HG03457 (cell line): ENCODE measurements around the gene ZPBP2.

Experiments used
- ATAC-seq: cut with Tn5 transposase; IDR thresholded peaks from one replicate; pipeline ENCODE4 v1.9.1; 2021; ENCODE audit warnings: moderate number of reproducible peaks; ENCODE audit not compliant: unreplicated experiment

ZPBP2 gene

DNA sequence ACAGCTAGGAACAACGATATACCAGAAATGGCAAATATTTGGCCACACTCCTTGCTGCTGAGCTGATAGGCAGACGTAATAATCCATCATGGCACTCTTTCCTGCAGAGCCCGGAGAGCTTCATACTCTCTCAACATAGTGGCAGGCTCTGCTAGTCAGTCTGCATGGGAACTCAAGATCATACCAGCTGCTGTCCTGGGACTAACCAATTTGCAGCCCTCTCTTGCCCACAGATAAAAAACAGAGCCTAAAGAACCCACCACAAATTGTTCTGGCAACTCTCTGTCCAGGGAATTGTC is 36.9 kb downstream of the ZPBP2 start:
- ATAC-seq: no peak

DNA sequence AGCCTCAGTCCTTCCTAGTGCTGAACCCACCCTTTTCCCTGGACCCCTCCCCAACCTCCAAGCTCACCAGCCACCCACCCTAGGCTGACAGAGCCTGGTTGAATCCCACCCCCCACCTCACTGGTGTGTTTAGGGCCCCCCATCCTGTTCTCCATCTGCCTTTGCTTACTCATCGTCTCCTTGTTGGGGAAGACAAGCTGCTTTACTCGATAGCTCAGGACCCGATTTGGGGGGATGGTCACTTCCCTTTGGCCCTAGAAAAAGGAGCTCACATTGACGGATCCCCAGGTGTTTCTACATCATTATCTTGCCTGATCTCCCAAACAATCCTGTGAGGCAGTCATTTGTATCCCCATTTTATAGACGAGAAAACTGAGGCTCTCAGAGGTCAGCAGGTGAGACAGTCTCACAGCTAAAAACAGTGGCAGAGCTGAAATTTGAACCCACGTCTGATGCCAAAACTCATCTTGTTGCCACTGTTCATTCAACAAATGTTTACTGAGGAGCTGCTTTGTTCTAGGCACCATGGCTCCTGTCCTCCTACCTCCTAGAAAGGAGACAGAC is 40.9 kb downstream of the ZPBP2 start:
- no peak for ATAC-seq

DNA sequence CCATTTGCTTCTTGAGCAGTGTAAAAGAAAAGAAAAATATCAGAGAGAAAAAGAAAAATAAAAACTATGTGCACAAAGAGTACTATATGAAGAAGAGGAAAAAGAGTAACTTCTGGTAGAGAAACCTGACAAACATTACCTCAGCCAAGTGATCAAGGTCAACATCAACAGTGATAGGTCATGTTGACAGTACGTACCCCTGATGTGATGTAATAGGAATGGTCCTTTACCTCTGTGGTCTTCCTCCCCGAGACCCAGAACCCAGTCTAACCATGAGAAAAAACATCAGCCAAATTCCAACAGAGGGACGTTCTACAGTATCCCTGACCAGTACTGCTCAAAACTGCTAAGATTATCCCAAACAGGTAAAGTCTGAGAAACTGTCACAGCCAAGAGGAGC is 46.0 kb downstream of the ZPBP2 start:
- ATAC-seq: no peak

DNA sequence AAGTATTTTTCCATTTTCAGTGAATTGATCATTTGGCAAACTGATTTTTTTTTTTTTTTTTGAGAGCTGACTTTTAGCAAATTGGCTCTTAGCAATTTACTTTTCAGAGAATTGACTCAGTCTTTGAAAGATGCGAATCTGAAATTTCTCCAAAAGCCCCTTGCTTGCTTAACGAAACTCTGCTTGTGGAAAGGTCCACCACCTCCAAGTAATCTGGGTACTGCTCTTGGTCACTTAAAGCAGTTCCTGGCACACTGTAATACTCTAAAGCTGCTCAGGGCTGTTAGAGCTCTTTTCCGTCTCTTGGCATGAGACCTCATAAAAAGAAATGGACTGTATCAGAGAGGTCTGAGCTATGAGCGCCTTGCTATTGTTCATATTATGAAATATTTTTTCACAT is 47.6 kb downstream of the ZPBP2 start:
- ATAC-seq: no peak

DNA sequence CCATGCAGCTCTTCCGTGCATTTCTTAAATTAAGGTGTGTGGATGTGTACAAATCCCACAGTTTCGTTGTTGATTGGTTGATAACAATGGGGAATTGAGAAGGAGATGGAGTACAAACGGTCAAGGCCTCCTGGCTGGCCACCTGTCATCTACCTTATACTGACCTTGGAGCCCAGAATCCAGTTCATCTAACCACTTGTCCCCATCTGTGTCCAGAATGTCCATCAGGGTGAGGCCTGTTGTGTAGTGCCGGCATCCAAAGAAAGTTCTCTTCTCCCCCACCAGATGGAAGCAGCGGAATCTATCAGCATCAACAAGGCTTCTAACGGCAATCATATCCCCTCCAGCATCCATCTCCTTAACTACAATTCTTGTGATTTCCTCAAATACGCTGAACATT is 48.9 kb downstream of the ZPBP2 start:
- no peak for ATAC-seq

DNA sequence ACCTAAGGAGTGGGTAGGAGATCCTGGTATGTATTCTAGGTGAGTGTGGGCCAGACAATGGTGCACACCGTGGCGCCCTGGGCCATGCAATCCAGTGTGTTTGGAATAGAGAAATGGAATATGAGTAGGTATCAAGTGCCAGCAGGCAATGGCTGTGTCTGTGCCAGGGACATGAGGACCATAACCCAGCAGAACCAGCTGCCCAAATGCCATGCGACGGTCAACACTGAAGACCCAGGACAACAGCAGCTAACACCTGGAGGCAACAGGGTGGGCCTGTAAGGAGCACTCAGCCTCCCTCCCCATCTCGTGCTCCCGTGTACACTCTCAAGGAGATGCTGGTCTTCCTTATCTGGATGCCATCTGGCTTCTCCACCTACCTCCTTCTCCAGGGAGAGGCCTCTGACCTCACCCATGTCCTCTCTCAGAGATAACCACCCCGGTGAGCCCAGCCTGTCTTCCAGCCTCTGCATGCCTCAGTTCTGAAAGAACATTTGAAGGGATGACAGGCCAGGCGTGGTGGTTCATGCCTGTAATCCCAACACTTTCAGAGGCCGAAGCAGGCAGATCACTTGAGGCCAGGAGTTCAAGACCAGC is 51.2 kb downstream of the ZPBP2 start:
- ATAC-seq: no peak

DNA sequence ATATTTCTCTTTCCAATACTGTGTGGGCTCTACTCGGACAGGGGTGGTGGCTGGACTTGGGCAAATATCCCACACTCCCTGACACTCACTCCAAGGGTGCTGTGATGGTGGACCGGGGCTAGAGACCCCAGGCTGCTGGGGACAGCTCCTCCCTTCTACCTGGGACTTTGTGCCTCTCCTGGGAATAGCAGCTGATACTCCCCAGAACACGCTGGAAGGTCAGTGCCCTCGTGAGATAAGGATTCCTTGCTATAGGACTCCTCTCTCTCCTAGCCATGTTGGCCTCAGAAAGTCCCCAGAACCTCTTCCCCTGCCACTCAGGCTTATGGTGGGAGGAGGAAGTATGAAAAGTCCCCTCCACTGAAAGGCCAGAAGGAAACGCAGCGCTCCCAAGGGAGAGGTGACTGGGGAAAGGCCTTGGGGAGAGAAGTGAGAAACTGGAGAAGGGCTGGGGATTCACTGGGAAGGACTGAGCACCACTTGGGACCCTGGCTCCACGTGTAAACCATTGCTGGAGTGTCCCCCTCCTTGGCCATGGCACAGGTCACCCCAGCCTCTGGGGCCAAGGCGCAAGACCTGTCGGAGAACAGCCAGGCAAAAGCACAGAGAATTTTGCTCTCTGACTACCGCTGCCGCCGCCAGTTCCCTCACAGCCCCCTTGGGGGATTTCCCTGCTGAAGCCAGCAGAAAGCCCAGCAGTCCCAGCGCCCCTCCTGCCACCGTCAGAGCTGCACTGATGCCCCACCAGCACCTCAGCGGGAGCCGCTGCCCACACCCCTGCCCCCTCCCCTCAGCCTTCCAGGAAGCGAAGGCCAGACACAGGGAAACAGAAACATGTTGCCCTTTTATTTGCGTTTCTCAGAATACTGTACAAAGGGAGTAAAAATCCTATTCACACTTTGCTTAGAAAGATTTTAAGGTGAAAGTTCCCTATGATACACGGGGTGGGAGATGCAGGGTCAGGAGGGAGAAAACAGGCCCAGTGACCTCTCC is 52.5 kb downstream of the ZPBP2 start:
- no peak for ATAC-seq

DNA sequence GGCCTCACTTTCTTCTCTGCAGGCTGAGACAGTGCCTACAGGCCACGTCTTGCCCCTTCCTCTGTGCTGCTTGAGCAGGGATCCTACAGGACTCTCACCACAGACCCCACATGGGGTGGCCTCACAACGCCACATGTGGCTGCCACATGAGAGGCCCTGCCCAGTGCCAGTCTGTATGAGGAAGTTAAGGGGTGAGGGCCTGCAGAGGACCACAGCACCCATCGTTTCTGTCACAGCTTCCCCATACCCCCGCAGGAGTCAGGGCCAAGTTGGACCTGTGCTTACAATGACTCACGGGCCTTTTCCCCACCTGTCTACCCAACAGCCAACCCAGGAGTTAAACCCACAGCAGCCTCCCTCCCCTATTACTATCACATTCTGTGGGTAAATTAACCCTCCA is 53.3 kb downstream of the ZPBP2 start:
- no peak for ATAC-seq

DNA sequence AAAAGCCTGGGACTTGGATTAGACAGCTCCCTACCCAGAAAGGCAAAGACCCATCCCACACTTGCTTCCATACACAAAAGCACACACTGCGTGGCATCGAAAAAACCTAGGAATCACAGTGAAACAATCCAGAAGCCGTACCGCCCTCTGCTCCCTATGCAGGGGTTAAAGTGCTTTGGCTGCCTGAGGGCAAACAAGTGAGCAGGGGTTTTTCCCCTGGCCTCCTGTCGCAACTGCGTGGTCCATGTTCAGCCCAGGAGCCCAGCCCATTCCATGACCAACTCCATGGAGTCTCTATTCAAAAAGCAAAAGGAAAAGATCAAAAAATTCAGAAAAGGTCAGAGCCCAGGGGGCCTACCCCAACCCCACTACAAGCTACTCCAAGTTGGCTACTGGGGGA is 54.0 kb downstream of the ZPBP2 start:
- ATAC-seq: no peak

DNA sequence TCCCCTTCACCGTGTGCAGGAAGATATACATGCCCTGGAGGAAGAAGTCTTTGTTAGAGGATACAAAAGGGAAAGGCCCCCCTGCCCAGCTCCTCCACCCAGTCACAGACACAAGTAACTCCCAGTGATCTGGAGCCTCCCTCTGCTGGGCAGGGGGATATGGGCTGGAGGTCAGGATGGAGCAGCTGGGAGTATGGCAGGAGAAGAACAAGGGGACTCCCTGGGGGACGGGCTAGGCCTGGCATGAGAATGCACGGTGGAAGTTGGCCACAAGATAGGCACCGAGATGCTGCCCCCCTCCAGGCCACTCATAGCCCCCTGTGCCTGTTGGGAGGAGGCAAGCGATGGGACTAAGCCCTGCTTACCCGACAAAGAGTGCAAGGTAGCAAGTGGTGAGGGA is 55.2 kb downstream of the ZPBP2 start:
- no peak for ATAC-seq

DNA sequence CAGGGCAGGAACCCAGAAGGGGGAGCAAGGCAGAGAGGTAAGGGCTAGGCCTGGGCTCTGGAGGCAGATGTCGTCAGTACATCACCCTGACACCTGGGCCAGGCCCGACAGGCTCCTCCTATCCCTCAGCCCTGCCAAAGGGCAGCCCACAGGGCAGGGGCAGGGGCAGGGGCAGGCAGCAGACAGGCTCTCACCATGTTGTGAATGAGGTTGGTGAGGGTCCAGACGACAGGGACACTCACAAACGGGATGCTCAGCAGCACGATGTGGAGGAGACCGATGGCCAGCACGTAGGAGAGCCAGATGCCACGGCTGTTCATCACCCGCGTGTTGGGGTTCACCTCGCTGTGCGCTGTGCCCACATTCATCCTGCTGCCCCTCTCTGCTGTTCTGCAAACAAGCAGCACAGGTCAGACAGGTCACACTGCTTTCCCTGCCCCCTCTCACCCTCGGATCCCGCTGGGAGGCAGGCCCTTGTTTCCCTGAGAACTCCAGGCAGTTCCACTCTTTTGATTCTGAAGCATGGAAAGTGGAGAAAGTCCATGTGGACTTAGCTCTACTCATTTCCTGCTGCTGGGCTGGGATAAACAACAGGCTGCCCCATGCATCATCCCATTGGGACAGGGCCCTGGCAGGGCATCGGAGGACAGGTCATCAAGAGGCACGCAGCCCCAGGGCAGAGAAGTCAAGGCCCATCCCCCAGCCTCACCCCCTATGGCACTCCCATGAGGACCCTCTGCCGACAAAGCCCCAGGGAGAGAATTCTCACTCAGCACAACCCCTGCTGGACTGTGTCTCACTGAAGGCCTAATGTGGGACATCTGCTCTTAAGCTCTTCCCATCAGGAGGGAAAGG is 56.1 kb downstream of the ZPBP2 start:
- ATAC-seq: no peak

DNA sequence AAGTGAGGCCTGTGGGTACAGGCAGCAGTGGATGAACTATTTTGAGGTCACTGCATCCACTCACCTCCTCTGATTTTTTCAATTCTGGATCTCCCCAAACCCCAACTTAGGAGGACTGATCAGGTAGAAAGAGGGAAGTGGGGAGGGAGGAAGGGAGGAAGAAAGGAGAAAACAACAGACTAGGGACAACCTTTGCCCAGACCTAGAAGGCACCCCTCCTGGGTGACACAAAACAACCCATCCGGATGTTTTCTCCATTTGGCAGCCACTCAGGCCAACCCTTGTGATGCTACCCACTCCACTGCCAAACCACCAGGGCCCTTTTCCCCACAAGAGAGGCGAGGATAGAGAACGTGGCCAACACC is 56.7 kb downstream of the ZPBP2 start:
- no peak for ATAC-seq

DNA sequence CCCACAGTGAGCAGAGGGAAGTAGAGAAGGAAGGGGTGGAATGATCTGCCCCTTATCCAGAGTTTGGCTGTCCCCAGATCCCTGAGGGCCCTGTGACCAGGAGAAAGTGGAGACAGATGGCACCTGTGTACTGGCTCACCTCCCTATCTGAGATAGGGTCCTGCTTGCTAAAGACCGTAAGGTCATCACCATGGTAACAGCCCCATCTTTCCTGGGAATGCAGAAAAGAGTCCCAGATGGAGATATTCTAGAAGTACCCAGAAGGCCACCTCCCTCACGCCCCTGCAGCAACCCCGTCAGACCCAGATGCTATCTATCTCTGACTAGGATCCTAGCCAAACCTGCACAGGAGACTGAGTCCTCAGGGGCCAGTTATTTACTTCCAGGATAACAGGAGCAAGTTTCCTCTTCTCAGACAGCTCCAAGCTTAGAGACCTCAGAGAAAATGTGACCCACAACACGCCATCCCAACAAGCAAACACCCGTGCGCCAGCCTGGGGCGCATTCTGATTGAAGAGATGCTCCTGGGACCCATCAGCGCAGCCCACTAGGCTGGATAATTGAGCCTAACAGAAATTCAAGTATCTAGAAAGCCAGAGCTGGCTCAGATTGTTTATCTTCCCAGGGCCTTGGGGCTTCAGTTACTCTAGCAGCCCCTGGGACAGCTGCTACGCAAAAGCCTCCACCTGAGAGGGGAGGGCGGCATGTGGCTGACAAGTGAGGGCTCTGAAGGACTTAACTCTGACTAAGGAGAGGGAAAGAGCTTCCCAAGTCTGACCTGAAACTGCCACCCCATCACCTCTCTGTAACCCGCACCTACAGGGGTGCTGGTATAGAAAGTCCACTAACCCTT is 57.5 kb downstream of the ZPBP2 start:
- no peak for ATAC-seq

DNA sequence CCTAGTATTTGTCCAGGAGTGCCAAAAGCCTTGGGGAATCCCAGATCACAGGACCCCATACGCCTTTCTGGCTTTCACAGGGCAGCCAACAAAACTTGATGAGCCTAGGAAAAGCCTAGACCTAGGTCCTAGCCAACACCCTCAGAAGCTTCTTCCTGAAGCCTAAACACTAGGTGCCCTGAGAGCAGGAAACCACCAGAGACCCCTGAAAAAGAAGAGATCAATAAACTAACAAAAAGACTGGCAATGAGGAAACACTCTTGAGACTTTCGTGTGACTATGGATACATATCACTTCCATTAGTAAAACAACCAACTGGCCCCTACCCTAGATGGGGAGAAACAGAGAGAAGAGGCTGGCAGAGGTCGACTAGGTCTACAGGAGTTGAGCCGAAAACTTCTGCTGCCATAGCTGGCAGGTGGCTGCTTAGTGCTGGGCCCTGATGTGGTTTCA is 58.2 kb downstream of the ZPBP2 start:
- ATAC-seq: no peak

DNA sequence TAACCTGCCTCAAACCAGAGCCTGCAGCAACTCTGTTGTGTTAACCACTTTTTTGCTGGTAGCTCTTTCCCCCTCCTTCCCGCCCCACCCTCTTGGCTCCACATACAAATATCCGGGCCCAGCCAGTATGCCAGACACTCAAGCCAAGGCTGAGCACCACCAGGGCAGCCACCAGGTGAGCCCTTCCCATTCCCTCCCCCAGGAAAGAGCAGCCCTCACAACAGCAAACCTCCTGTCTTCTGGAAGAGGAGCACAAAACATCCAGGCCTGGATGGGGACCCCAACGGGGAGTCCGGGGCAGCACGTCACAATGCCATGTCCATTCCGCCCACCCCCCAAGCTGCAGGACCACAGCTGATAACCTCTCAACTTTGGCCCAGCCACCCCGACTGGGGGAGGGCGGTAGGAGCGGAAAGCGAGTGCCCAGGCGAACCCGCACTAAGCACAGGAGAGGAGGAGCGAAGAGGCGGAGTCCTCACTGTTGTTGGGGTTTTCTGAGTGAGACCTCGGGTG is 58.6 kb downstream of the ZPBP2 start:
- no peak for ATAC-seq
